Measurements from ENCODE around the gene DAO. TPM values are rescaled to one million over a fixed set of nuclear protein-coding genes. Genes with fewer than 3 reads are reported as not detected.

The DAO gene
- polyA plus RNA-seq, 1 of the 3 experiments (the other 2 are of a cell fraction), result not detected

GRCh38 chr12:108835860-108836634 is 43.8 kb upstream of the DAO start (continued):
- TF ChIP-seq FOSL2 (IDR thresholded peaks at IDR 0.05; ENCODE audit: borderline replicate concordance, low read depth), result no peak

GRCh38 chr12:108837239-108837638 is 42.7 kb upstream of the DAO start:
- peaks cover 67% of the 10 kb centered on the region for H3F3A ChIP-seq (replicated peaks; ENCODE audit: insufficient read depth)
- no peaks in the 10 kb centered on the region for H3K9me3 ChIP-seq
- H3K27ac ChIP-seq (ENCODE audit: low read depth in 2 of 2, low read length in 1 of 2), result peak overlapping the region; percentile 98 to 100
- H3K4me2 ChIP-seq, result no peak overlapping the region; the same call in 1 of the 2 replicates
- peaks cover 26 to 35% of the 10 kb centered on the region in 2 experiments for H3K36me3 ChIP-seq (replicated peaks in 1 of 2; ENCODE audit: control insufficient read depth in 1 of 2, insufficient read depth in 2 of 2, low read length in 1 of 2)
- H4K20me1 ChIP-seq (ENCODE audit: insufficient read depth), result no peaks in the 10 kb centered on the region
- ChIA-PET POLR2A (interaction anchor here (1.7 kb wide), 1 partner anchor 11 kb away, joined by 13 read pairs; no protein-coding TSS in a partner anchor), CTCF (interaction anchor here (3.1 kb wide), 1 partner anchor 34 kb away, joined by 10 read pairs; no protein-coding TSS in a partner anchor)
- no peaks in the 10 kb centered on the region for H3K9me2 ChIP-seq
- H3K27me3 ChIP-seq (ENCODE audit: insufficient read depth), result no peaks in the 10 kb centered on the region
- TF ChIP-seq CTCF (IDR thresholded peaks at IDR 0.05), result no peak
- TF ChIP-seq JUND (IDR thresholded peaks at IDR 0.05), result no peak
- no peak for TF ChIP-seq RFX5 (IDR thresholded peaks at IDR 0.05; ENCODE audit: low read length)
- no peak for TF ChIP-seq MEF2A (IDR thresholded peaks at IDR 0.05; ENCODE audit: borderline replicate concordance, low read depth)
- no peak for TF ChIP-seq EZH2phosphoT487 (IDR thresholded peaks at IDR 0.05; ENCODE audit: borderline replicate concordance, low read depth)
- TF ChIP-seq MXI1 (IDR thresholded peaks at IDR 0.05; ENCODE audit: low read depth, low read length), result no peak
- no peak for TF ChIP-seq PBX3 (IDR thresholded peaks at IDR 0.05)
- no peak for TF ChIP-seq TEAD4 (IDR thresholded peaks at IDR 0.05; ENCODE audit: borderline replicate concordance, insufficient read depth)
- H2AFZ ChIP-seq (ENCODE audit: low read depth), result no peak overlapping the region
- no peak for DNase-seq
- peak overlapping the region; percentile 74; the same call in 1 of the 2 replicates for H3K9ac ChIP-seq
- H3K4me3 ChIP-seq (ENCODE audit: low read depth in 2 of 2, low read length in 1 of 2), result no peak overlapping the region
- 97% methylated on average over 8 of the region's 8 CpGs for WGBS (ENCODE audit: low lambda C conversion rate)
- H3K4me1 ChIP-seq (ENCODE audit: control insufficient read depth in 1 of 2, insufficient read depth in 2 of 2, low read depth in 1 of 2, low read length in 1 of 2), result peaks cover 36 to 69% of the 10 kb centered on the region in 2 experiments
- peaks cover 72% of the 10 kb centered on the region for H3K79me2 ChIP-seq (ENCODE audit: insufficient read depth)

GRCh38 chr12:108837680-108838079 is 42.2 kb upstream of the DAO start:
- ChIA-PET CTCF (interaction anchor here (1.2 to 3.1 kb wide), 3 partner anchors 13 to 173 kb away, joined by 4 to 10 read pairs (median 5); no protein-coding TSS in a partner anchor), POLR2A (interaction anchor here (1.7 kb wide), 1 partner anchor 11 kb away, joined by 13 read pairs; no protein-coding TSS in a partner anchor)
- no peak for DNase-seq
- peaks cover 62% of the 10 kb centered on the region for H3F3A ChIP-seq (replicated peaks; ENCODE audit: insufficient read depth)
- H3K4me3 ChIP-seq (ENCODE audit: low read depth in 2 of 2, low read length in 1 of 2), result no peak overlapping the region
- peak overlapping the region; percentile 98 to 100 for H3K27ac ChIP-seq (ENCODE audit: low read depth in 2 of 2, low read length in 1 of 2)
- H4K20me1 ChIP-seq (ENCODE audit: insufficient read depth), result no peaks in the 10 kb centered on the region
- peak overlapping the region; percentile 74 for H3K9ac ChIP-seq
- 92% methylated on average over 7 of the region's 7 CpGs for WGBS (ENCODE audit: low lambda C conversion rate)
- peaks cover 28 to 38% of the 10 kb centered on the region in 2 experiments for H3K36me3 ChIP-seq (replicated peaks in 1 of 2; ENCODE audit: control insufficient read depth in 1 of 2, insufficient read depth in 2 of 2, low read length in 1 of 2)
- no peaks in the 10 kb centered on the region for H3K9me2 ChIP-seq
- TF ChIP-seq SIN3A (IDR thresholded peaks at IDR 0.05; ENCODE audit: borderline replicate concordance, low read depth, low read length) (no peak), FOSL2 (IDR thresholded peaks at IDR 0.05; ENCODE audit: borderline replicate concordance, low read depth) (no peak), CHD2 (IDR thresholded peaks at IDR 0.05; ENCODE audit: low read length, partially characterized antibody) (no peak), CTCF (IDR thresholded peaks at IDR 0.05) (no peak), NRF1 (IDR thresholded peaks at IDR 0.05; ENCODE audit: low read depth, low read length) (no peak), EZH2phosphoT487 (IDR thresholded peaks at IDR 0.05; ENCODE audit: borderline replicate concordance, low read depth) (no peak), SMC3 (IDR thresholded peaks at IDR 0.05; ENCODE audit: low read depth, low read length) (no peak), PBX3 (IDR thresholded peaks at IDR 0.05) (no peak)
- peaks cover 72% of the 10 kb centered on the region for H3K79me2 ChIP-seq (ENCODE audit: insufficient read depth)
- no peak overlapping the region for H2AFZ ChIP-seq (ENCODE audit: low read depth)
- peak overlapping the region; percentile 64 for H3K4me2 ChIP-seq
- no peaks in the 10 kb centered on the region for H3K9me3 ChIP-seq
- H3K27me3 ChIP-seq (ENCODE audit: insufficient read depth), result no peaks in the 10 kb centered on the region
- H3K4me1 ChIP-seq (ENCODE audit: control insufficient read depth in 1 of 2, insufficient read depth in 2 of 2, low read depth in 1 of 2, low read length in 1 of 2), result peaks cover 36 to 64% of the 10 kb centered on the region in 2 experiments
